A673 (cell line): ENCODE measurements around the gene GOLGA5.
"Not testable (repeated sequence)": the region's sequence is repeated elsewhere in the genome, so short reads cannot be mapped to it uniquely, and the experiment has no call there.

Experiments used
- CTCF ChIP-seq: fragments of 300-800, 200-600 bp; sonication (generic); conservative IDR thresholded peaks from 2 replicates; pipeline ENCODE4 v1.5.1; 2017; ENCODE audit warnings: low read depth, mild to moderate bottlenecking, antibody characterized with exemption, low read length, moderate library complexity, mixed read lengths
- EZH2 ChIP-seq: fragments of 200-600 bp; sonication (generic); IDR thresholded peaks from 2 replicates; pipeline ENCODE4 v1.6.1; 2017; ENCODE audit warnings: borderline replicate concordance, low read depth, mild to moderate bottlenecking, mixed read lengths, antibody characterized with exemption, low read length; ENCODE audit not compliant: poor library complexity, severe bottlenecking

GRCh38 chr14:92750222-92750728, 43.8 kb upstream of the GOLGA5 start:
- TF ChIP-seq CTCF, EZH2: not testable (repeated sequence)
